ENCODE data around the gene PLXNA1. TPM values are rescaled to one million over a fixed set of nuclear protein-coding genes. Genes with fewer than 3 reads are reported as not detected.
A peak's percentile ranks its signal among the peaks of the same experiment; 100 is the strongest.

Gene PLXNA1
- total RNA-seq, 3 donors from 2014 or later = 11.8 to 19.3 (median 12.7) TPM

DNA sequence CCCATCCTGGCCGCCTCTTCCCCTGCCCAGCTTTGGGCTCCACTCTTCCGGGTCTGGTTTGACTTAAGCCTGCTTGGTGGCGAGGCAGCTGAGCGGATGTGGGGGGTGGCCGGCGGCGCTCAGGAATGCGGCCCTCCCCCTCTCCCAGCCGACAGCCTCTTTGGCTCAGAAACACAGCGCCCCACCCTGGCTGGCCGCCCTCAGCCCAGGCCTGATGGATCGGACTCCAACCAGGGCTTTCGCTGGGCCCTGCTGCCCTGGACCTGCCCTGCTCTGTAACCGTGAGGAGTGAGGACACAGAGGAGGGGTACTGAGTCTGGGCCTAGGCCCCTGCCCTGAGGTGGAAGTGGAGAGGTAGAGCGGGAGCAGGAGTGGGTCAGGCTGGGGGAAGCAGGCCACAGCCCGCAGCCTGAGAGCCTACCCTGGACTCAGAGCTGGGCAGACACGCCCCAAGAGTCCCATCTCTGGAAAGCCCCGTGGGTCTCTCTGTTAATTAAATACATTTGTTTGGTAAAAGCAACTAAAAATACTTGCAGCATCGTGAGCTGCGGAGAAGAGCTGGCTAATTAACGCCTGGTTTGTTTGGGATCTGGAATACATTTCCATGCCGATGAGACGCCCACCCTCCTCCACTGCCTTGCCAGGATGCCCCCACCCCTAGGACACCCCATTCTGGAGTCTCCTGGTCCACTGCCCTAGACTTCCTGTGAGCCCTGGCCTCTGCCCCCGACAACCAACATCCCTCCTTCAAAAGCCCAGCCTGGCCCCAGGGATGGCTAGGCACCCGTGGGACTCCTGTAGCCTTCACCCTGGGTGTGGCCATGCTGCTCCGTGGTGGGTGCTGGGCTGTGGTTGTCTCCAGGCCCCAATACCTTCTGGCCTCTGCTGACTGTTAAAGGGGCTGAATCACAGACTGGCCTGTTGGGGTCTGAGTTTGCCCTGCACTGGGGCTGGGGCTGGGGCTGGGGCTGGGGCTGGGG, 19.6 kb downstream of the PLXNA1 start:
- H3K4me3 ChIP-seq = no peak overlapping the region
- intact Hi-C loops (cut with DNase I, micrococcal nuclease) = no loop called here
- no peaks in the 10 kb centered on the region for H3K9me3 ChIP-seq
- ATAC-seq (peak; percentile 17), DNase-seq (peak; percentile 59 to 78 (median 67))
- TF ChIP-seq, protein P1, sequence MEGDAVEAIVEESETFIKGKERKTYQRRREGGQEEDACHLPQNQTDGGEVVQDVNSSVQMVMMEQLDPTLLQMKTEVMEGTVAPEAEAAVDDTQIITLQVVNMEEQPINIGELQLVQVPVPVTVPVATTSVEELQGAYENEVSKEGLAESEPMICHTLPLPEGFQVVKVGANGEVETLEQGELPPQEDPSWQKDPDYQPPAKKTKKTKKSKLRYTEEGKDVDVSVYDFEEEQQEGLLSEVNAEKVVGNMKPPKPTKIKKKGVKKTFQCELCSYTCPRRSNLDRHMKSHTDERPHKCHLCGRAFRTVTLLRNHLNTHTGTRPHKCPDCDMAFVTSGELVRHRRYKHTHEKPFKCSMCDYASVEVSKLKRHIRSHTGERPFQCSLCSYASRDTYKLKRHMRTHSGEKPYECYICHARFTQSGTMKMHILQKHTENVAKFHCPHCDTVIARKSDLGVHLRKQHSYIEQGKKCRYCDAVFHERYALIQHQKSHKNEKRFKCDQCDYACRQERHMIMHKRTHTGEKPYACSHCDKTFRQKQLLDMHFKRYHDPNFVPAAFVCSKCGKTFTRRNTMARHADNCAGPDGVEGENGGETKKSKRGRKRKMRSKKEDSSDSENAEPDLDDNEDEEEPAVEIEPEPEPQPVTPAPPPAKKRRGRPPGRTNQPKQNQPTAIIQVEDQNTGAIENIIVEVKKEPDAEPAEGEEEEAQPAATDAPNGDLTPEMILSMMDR (IDR thresholded peaks at IDR 0.05) = no peak
- H3K36me3 ChIP-seq (ENCODE audit: low read depth) = no peaks in the 10 kb centered on the region
- peaks cover 7% of the 10 kb centered on the region for H3K4me1 ChIP-seq (ENCODE audit: low read depth)

DNA sequence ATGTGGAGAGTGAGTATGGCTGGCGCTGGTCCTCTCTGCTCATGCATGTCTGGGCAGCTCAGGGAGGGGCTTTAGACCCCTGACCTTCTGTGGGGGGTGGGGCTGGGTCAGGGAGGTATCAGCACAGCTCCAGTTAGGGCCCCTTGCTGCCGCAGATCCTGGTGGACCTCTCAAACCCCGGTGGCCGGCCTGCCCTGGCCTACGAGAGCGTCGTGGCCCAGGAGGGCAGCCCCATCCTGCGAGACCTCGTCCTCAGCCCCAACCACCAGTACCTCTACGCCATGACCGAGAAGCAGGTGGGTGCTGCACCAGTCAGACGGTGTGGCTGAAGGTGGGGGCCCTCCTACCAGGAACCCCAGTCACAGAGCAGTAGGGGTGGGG, 20.2 kb downstream of the PLXNA1 start:
- H3K36me3 ChIP-seq (ENCODE audit: low read depth) = no peaks in the 10 kb centered on the region
- no peak overlapping the region for H3K4me3 ChIP-seq
- no peak for ATAC-seq
- peaks cover 7% of the 10 kb centered on the region for H3K4me1 ChIP-seq (ENCODE audit: low read depth)
- H3K9me3 ChIP-seq = no peaks in the 10 kb centered on the region
- no peak for DNase-seq
- intact Hi-C loops (cut with DNase I, micrococcal nuclease) = no loop called here
- TF ChIP-seq, protein P1 (IDR thresholded peaks at IDR 0.05) = no peak

DNA sequence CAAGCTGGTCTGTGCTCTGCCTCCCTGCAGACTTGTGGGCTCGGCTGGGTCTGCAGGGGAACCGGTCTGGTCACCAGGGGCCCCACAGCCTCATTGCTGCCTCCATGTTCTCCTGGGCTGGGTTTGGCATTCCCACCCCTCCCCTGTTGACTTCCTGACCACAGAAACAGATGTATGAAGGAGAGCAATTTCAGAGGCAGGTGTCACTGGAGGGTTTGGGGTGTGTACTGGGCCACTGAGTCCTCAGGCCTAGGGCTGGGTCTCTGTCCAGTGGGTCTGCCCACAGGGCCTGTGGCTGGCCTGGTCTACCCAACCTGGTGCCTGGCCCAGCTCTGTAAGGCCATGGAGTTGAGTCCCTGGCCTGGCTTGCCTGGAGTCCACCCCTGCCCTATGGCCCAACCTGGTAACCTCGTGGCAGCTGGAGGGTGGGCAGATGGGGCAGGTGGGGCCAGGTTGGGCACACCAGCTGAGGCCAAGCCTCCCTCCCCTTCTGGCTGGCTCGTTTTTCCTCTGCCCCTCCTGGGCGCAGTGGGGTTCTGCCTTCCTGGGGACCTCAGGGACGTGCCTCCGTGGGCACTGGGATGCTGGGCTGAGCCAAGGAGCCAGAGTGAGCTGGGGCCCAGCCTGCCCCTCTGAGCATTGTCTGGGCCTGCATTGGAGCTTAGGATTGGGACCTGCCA, 20.8 kb downstream of the PLXNA1 start:
- intact Hi-C loops (cut with DNase I, micrococcal nuclease) = no loop called here
- TF ChIP-seq, protein P1 (IDR thresholded peaks at IDR 0.05) = no peak
- Histone ChIP-seq H3K4me1 (ENCODE audit: low read depth) (peaks cover 7% of the 10 kb centered on the region), H3K9me3 (no peaks in the 10 kb centered on the region), H3K36me3 (ENCODE audit: low read depth) (no peaks in the 10 kb centered on the region), H3K4me3 (no peak overlapping the region)
- ATAC-seq (no peak), DNase-seq (no peak)

DNA sequence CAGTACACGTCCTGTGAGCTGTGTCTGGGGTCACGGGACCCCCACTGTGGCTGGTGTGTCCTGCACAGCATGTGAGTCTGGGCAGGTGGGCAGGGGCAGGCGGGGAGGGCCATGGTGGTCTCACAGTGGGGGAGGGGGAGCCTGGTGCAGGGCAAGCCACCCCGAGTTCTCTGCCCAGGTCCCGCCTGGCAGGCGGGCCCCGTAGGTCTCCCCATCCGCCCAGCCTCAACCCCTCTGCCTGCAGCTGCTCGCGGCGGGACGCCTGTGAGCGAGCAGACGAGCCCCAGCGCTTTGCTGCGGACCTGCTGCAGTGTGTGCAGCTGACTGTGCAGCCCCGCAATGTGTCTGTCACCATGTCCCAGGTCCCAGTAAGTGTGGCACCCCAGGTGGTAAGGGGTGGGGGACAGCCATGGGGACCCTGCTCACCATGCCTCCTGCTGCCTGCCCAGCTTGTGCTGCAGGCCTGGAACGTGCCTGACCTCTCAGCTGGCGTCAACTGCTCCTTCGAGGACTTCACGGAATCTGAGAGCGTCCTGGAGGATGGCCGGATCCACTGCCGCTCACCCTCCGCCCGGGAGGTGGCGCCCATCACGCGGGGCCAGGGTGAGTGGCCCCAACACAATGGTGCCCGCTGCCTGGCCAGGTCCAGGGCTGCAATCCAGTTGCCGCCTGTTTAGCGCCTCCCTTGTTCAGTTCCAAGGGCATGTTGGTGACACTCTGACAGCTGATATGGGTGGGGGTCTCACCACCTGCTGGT, 21.9 kb downstream of the PLXNA1 start:
- Histone ChIP-seq H3K9me3 (no peaks in the 10 kb centered on the region), H3K4me3 (no peak overlapping the region), H3K36me3 (ENCODE audit: low read depth) (no peaks in the 10 kb centered on the region), H3K4me1 (ENCODE audit: low read depth) (no peaks in the 10 kb centered on the region)
- ATAC-seq = no peak
- DNase-seq = no peak
- intact Hi-C loops (cut with DNase I, micrococcal nuclease) = no loop called here
- TF ChIP-seq, protein P1 (IDR thresholded peaks at IDR 0.05) = no peak

DNA sequence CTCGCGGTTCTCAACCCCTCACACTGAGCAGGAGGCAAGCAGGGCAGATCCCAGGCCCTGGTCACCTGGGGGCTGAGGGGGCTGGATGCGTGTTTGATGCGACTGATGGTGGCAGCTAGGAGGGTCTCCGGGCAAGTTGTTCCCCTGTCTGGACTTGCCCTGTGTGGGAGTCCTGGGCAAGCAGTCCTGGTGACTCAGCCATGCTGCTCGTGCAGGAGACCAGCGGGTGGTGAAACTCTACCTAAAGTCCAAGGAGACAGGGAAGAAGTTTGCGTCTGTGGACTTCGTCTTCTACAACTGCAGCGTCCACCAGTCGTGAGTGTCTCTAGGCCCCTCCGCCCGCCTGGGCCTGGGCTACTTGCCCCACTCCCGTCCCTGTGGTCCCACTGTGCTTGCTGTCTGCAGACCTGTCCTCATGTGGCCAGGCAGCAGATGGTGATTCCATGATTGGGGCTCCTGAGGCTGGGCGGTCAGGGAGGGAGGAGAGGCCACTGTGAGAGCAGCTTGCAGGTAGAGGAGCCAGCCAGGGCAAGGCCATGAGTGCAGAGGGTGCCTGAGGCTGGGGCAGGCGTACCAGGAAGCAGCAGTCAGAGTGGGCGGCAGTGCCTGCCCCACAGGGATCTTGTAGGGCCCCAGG, 23.1 kb downstream of the PLXNA1 start:
- TF ChIP-seq, protein P1 (IDR thresholded peaks at IDR 0.05) = no peak
- intact Hi-C loops (cut with DNase I, micrococcal nuclease) = no loop called here
- ATAC-seq (no peak), DNase-seq (no peak)
- Histone ChIP-seq H3K9me3 (no peaks in the 10 kb centered on the region), H3K36me3 (ENCODE audit: low read depth) (no peaks in the 10 kb centered on the region), H3K4me1 (ENCODE audit: low read depth) (no peaks in the 10 kb centered on the region), H3K4me3 (no peak overlapping the region)
